ENCODE measurements around the gene DOCK7. TPM values are rescaled to one million over a fixed set of nuclear protein-coding genes. Genes with fewer than 3 reads are reported as not detected.
"Not testable (repeated sequence)": the region's sequence is repeated elsewhere in the genome, so short reads cannot be mapped to it uniquely, and the experiment has no call there.

Gene DOCK7
- polyA plus RNA-seq, 1 experiment = 56.5 TPM

DNA sequence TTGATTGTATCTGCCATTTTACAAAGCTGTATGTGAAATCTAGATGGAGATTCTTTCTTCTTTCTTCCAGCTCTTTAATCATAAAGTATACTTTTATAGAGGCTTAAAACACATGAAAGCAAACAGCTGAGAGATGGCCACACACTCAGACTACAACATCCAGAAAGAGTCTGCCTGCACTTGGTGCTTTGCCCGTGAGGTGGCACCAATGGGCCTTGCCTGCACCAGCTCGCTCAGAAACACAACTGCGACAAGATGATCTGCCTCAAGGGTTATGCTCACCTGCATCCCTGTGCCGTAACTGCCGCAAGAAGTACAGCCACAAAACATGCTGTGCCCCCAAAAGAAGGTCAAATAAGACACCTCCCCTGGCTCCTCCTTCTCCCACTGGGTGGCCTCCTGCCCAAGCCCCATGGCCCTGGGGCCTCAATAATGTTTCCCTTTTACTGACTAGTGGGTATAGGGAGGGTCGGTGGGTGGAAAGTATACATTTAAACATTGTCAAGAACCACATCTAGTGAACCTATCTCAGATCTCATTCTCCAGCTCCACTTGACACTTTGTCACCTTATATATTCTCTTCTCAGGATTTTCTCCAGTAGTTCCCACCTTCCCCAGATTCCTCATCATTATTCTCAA lies 157.6 kb downstream of the DOCK7 start:
- Histone ChIP-seq H3K36me3 (ENCODE audit: control insufficient read depth, insufficient read depth, low read length) (peaks cover 1% of the 10 kb centered on the region), H3K4me3 (ENCODE audit: low read depth, low read length) (no peak overlapping the region), H3K27me3 (ENCODE audit: control insufficient read depth, insufficient read depth, low read length) (no peaks in the 10 kb centered on the region)
- DNase-seq (ENCODE audit: low read depth) = no peak
- peak; percentile 80 for TF ChIP-seq CTCF (IDR thresholded peaks at IDR 0.05; ENCODE audit: insufficient read depth, low read depth, low read length)
- ChIA-PET POLR2A (no interaction called here), CTCF (interaction anchor here (0.7 to 4.2 kb wide), 22 partner anchors 9 to 242 kb away, joined by 3 to 75 read pairs (median 4); no protein-coding TSS in a partner anchor)

- Histone ChIP-seq H3K36me3 (ENCODE audit: control insufficient read depth, insufficient read depth, low read length) (peaks cover 1% of the 10 kb centered on the region), H3K4me3 (ENCODE audit: low read depth, low read length) (no peak overlapping the region), H3K27me3 (ENCODE audit: control insufficient read depth, insufficient read depth, low read length) (no peaks in the 10 kb centered on the region)
- no peak for DNase-seq (ENCODE audit: low read depth)
- no peak for TF ChIP-seq CTCF (IDR thresholded peaks at IDR 0.05; ENCODE audit: insufficient read depth, low read depth, low read length)
- ChIA-PET POLR2A (interaction anchor here (0.6 kb wide), 1 partner anchor 599 kb away, joined by 4 read pairs; no protein-coding TSS in a partner anchor), CTCF (interaction anchor here (1.0 to 4.2 kb wide), 5 partner anchors 10 to 225 kb away, joined by 3 to 75 read pairs (median 6); no protein-coding TSS in a partner anchor)
Measured at GRCh38 chr1:62529227-62529626, 159.0 kb downstream of the DOCK7 start.

- no peak overlapping the region for H3K4me3 ChIP-seq (ENCODE audit: low read depth, low read length)
- no peak for TF ChIP-seq CTCF (IDR thresholded peaks at IDR 0.05; ENCODE audit: insufficient read depth, low read depth, low read length)
- no peaks in the 10 kb centered on the region for H3K27me3 ChIP-seq (ENCODE audit: control insufficient read depth, insufficient read depth, low read length)
- peaks cover 1% of the 10 kb centered on the region; the same call in 1 of the 2 replicates for H3K36me3 ChIP-seq (ENCODE audit: control insufficient read depth, insufficient read depth, low read length)
- POLR2A ChIA-PET = no interaction called here
- DNase-seq (ENCODE audit: low read depth) = no peak
- CTCF ChIA-PET = interaction anchor here (1.2 to 4.2 kb wide), 2 partner anchors 195 to 219 kb away, joined by 3 to 75 read pairs; no protein-coding TSS in a partner anchor
Measured at GRCh38 chr1:62528015-62528414, 160.2 kb downstream of the DOCK7 start.

DNA sequence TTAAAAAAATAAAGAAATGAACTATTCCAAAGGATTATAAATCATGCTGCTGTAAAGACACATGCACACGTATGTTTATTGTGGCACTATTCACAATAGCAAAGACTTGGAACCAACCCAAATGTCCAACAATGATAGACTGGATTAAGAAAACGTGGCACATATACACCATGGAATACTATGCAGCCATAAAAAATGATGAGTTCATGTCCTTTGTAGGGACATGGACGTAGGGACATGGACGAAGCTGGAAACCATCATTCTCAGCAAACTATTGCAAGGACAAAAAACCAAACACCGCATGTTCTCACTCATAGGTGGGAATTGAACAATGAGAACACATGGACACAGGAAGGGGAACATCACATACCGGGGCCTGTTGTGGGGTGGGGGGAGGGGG lies 160.8 kb downstream of the DOCK7 start:
- H3K36me3 ChIP-seq (ENCODE audit: control insufficient read depth, insufficient read depth, low read length); DNase-seq (ENCODE audit: low read depth); H3K27me3 ChIP-seq (ENCODE audit: control insufficient read depth, insufficient read depth, low read length); H3K4me3 ChIP-seq (ENCODE audit: low read depth, low read length); POLR2A ChIA-PET: not testable (repeated sequence)
- CTCF ChIA-PET = interaction anchor here (1.4 to 4.2 kb wide), 2 partner anchors 219 kb away, joined by 3 to 75 read pairs; no protein-coding TSS in a partner anchor

DNA sequence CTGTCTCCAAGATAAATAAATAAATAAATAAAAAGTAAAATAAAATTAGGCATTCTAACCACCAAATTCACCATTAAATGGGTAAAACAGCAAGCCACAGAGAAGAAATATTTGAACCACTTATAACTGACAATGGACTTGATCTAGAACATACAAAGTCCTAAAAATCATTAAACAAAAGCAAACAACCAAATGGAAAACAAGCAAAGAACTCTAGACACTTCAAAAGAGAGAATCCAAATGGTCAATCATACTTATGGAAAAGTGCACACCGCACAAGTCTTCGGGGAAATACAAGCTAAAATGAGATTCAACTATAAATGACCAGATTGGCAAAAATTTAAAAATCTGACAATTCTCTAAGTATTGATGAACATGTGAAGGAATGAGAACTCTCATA lies 164.3 kb downstream of the DOCK7 start:
- H3K27me3 ChIP-seq (ENCODE audit: control insufficient read depth, insufficient read depth, low read length) = no peaks in the 10 kb centered on the region
- CTCF ChIA-PET = interaction anchor here (2.0 kb wide), 1 partner anchor 223 kb away, joined by 8 read pairs; no protein-coding TSS in a partner anchor
- no peak for TF ChIP-seq CTCF (IDR thresholded peaks at IDR 0.05; ENCODE audit: insufficient read depth, low read depth, low read length)
- H3K4me3 ChIP-seq (ENCODE audit: low read depth, low read length) = no peak overlapping the region
- POLR2A ChIA-PET = no interaction called here
- DNase-seq (ENCODE audit: low read depth) = no peak
- no peaks in the 10 kb centered on the region; the same call in 1 of the 2 replicates for H3K36me3 ChIP-seq (ENCODE audit: control insufficient read depth, insufficient read depth, low read length)
